Mammary epithelial cell (primary cell): ENCODE data around the gene AQP6.

Source experiments
- CTCF ChIP-seq, 2 donors: IDR thresholded peaks in 1 of 2; conservative IDR thresholded peaks in 1 of 2; 2 replicates each; pipeline ENCODE4 v1.5.1; 2011 to 2012; ENCODE audit warnings: inconsistent platforms in 2 of 2, low read length in 2 of 2, mild to moderate bottlenecking in 2 of 2, control low read depth in 1 of 2, low read depth in 1 of 2; ENCODE audit not compliant: insufficient read depth in 1 of 2; ENCODE audit errors: extremely low read depth in 1 of 2
- EZH2 ChIP-seq: IDR thresholded peaks from 2 replicates; pipeline ENCODE4 v1.6.1; 2012; ENCODE audit warnings: low read length, inconsistent platforms, borderline replicate concordance

- TF ChIP-seq CTCF (conservative IDR thresholded peaks at IDR 0.05 in 1 of 2, IDR thresholded peaks at IDR 0.05 in 1 of 2; ENCODE audit: extremely low read depth in 1 of 2, insufficient read depth in 1 of 2, low read depth in 1 of 2, low read length in 2 of 2) (no peak), EZH2 (no peak)
These were observed 20.2 kb upstream of the AQP6 start for GRCh38 chr12:49952391-49953055.
